GM19023 (cell line): ENCODE data around the gene HOXB7.

Experiments used
- ATAC-seq: cut with Tn5 transposase; IDR thresholded peaks from one replicate; pipeline ENCODE4 v1.9.1; 2021; ENCODE audit warnings: mild to moderate bottlenecking, moderate library complexity; ENCODE audit not compliant: unreplicated experiment

The HOXB7 gene

GRCh38 chr17:48637323-48638260 is 26.8 kb upstream of the HOXB7 start:
- no peak for ATAC-seq

- ATAC-seq = no peak
Observed at GRCh38 chr17:48636177-48637018, 25.6 kb upstream of the HOXB7 start.

DNA sequence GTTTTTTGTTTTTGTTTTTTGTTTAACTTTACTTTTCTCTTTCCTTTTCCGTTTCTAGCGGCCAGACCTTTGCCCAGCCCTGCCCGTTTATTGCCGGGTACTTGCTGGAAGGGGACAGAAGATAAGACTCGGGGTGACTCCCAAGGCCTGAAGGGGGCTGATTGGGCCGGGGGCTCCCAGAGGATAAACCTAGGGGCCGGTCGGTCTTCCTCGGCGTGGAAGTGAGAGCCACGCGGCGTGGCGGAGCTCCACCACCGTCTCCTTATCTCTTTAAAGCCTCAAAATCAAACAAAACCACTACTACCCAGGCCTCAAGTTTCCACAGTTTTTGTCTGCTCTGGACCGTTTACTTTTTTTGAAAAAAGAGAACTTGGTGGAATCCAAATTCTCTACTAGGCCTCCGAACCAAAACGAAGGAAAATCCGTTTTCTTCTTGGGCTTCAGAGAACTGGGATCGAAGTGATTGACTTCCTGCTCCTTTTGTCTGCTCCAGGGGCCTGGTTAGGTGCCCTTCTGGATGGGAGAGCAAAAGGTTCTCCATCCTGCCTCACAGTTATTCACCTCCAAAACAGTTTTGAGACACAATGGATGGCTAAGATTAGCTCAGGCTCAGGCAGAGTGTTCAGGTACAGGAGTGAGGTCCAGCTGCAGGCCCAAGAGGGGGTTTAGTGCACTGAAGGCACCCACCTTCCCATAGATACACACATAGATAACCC is 23.8 kb upstream of the HOXB7 start:
- ATAC-seq = no peak

DNA sequence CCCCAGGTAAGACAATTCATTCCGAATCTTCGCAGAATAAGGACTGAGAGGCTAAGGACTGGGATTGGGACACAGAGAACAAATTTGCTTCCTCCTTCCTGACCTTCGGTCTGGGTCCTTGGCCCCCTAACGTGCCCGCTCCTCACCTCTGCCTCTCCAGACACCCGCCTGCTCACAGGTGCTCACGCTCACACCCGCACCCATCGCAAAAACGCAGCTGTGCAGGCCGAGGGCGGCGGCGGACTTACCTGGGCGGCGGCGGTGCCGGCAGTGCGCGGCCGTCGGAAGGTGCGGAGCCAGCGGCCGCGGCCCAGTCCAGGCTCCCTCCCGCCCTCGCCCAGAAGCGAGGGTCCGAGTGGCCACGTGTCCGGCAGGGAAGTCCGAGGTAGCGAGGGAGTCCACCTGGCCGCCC is 22.5 kb upstream of the HOXB7 start:
- ATAC-seq = no peak

- ATAC-seq = no peak
Observed at GRCh38 chr17:48632579-48633265, 21.9 kb upstream of the HOXB7 start.

GRCh38 chr17:48631693-48632578 is 21.1 kb upstream of the HOXB7 start:
- no peak for ATAC-seq

DNA sequence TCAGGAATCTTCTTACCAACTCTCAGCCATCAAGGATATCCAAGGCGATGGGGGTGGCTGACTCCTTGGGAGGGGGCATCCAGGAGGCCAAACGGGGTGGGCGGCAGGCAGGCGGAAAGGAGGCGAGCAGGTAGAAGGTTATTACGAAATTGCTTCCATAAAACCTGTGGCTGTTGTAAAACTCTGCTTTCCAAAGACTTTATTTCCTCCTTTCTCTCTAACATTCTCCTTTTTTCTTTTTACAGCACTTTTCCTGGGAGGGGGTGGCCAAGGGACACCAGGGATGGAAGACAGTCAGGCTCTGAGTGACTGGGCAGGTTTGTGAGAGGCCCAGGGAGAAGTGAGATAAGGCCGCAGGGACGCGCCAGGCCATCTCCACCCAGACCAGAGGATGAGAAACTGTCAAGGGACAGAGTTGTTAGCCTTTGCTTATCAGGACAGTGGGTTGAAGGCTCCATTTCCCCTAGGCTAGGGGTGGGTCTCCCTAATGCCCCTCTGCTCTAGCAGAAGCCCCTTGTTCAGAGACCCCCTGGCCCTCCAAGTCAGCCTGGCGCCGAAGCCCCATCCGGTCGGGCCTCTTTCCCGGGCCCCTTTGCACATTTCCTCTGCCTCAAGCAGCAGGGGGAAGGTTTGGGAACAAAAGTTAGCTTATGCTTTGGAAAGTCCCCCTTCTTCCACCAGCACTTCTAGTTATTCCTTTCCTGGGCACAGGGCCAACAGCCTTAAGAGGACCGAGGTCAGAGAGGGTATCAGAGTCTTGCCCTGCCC is 20.3 kb upstream of the HOXB7 start:
- no peak for ATAC-seq

DNA sequence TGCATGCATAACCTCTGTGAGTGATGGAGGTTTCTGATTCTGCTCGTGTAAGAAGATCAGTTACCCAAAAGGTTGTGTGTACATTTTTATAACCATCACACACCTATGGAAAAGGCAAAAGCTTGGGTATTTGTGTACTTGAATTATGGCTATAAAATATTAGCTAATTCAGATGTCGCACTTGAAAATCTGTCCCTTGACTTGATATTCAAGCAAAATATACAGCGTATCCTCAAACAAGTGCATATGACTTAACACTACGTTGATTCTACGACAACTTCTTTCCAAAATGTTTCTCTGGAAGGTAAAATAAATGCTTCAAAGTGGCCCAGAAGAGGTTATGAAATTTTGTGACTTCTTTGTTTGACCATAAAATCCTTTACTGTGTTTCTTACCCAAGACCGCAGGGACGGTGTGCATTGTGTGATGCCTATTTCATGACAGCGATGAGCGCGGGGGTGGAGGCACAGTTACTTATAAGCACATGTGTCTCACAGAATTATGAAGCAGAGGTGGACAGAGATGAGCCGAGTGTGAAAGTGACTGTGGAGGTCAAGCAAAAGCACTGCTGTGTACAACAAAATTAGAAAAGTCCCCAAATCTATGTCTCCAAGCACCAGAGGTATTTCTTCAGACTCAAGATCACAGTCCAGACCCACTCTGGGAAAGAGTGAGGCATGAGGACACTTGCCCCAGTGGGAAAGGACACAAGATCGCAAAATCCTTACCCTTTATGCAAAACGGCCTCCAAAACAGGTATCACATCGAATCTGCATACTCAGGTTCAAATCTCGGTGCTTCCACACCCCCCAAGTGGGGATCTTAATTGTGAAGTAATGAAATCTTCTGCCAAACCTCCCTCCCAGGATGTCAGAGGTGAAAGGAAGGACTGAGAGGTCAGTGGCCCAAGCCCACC is 19.4 kb upstream of the HOXB7 start:
- no peak for ATAC-seq

- ATAC-seq = no peak
Observed at GRCh38 chr17:48629411-48629759, 18.6 kb upstream of the HOXB7 start.

DNA sequence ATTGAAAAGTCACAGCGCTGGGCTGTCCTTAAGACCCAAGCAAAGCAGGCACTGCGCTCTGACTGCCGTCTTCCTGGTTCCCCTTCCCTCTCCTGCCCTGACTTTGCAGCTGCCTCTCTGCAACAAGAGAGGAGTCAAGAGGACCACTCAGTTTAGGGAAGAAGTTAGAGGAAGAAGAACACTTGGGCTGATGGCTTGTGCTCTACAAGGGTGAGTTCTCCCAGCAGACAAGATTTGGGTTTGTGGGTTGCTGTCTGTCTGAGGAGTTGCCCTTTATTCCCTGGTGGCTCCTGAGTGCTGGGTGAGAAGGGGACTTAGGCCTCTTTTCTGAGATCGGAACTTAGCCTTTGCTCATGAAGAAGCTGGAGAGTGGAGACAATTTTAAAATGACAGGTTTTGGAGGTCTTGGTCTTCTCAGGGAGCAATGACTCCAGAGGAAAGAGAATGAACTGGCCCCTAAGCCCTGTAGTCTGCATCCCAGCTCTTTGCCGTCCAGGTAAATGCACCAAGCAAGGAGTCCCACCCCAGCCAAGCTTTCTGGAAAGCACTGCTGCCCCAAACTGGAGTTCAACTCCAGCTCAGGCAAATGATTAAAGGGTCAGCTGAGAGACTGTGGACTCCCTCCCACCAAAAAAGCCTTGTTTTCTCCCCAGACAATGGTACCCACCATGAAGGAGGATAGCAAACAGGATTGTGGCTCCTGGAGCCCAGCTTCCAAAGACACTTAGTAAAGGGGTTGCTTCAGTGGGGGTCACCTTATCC is 18.0 kb upstream of the HOXB7 start:
- no peak for ATAC-seq

- ATAC-seq = no peak
Observed at GRCh38 chr17:48627623-48628521, 17.1 kb upstream of the HOXB7 start.

DNA sequence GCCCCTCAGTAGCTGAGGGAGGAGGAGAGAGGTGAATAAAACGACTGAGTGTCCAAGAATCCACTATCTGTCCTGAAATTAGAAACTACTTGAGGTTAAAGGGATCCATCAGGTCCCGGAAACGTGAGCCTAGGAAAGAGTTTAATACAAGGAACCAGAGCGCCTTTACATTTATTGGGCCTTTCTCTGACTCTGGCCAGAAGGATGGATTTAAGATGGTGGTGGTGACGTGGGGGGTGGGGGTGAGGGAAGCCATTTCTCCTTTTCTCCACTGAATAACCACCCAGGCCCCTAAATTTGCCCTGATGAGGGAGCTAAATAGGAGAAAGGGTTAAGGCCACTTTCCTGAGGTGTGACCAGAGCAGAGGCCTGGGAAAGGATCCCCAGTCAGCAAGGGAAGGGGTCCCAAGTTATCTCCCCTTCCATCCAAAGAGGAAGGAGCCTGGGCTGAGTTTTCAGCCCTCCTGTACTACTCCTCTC is 16.3 kb upstream of the HOXB7 start:
- no peak for ATAC-seq

GRCh38 chr17:48626245-48627117 is 15.7 kb upstream of the HOXB7 start, which contains the start of gene HOXB9:
Gene HOXB9 (minus strand): TSS chr17:48626358. CDS start chr17:48626269, 89 bp downstream.
- no peak for ATAC-seq

DNA sequence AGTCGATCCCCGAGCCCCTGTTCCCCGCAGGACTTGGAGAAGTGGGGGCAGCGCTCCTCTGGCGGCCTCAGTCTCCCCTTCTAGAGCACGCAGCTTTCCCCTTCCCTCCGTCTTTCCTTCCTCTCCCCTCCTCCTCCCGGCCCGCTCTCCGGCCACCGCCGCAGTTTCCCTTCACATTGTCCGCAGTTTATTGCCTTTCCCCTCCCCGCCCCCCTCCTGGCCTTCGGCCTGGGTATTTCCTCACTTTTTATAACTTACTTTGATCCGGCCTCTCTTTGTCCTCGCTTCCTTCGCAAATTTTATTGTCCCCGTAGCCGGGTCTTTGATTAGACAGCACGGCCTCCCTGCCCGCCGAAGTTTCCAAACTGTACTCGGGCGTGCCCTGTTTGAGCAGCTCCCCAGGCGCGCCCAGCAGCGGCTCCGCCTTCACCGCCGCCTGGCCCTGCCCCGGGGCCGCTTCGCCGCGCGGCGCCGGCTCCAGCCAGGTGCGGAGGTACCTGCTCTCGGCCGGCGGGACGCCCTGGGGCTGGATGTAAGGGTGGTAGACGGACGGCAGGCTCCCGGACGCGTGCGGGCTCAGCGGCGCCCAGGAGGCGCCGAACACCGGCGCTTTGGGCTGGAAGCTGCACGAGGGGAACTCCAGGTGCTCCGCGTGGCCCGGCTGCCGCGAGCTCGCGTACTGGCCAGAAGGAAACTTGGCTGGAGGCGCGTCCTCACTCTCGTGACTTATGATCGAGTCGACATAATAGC is 14.9 kb upstream of the HOXB7 start:
- no peak for ATAC-seq
